ENCODE results near the gene SELENOP. TPM values are rescaled to one million over a fixed set of nuclear protein-coding genes. Genes with fewer than 3 reads are reported as not detected.

The SELENOP gene
- total RNA-seq, 1 experiment from 2014 or later = 153 TPM

DNA sequence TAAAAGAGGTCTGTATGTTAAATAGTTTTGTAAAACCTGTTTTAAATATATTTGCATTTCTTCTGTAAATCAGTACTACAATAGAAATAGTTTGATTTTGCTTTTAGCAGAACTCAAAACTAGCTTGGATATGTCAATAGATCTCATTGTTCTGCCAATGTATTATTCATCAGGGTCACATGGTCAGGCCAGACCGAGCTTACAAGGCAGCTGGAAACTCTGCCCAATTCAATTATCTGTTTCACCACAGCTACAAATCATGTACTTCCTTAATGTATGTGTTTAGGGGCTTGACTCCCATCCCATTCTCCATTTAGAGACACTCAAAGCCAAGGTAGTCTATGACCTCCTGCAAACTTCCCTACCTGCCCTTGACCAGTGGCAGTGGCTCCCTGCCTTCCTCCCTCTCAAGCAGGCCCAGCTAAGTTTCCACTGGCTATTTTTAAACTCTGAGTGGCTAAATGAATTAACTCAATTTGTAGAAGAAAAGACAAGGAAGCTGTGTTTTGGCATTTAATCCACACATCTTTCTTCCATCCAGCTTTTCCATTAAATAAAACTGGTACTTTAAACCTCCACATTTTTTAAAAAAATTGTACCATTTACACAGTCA, 46.4 kb upstream of the SELENOP start:
- H3K4me1 ChIP-seq = peaks cover 29% of the 10 kb centered on the region
- peaks cover 14% of the 10 kb centered on the region for H3K4me1 Mint-ChIP-seq (ENCODE audit: low read depth, unreplicated experiment)
- no peak overlapping the region for H3K4me3 Mint-ChIP-seq (ENCODE audit: unreplicated experiment)
- no peak for DNase-seq
- no peaks in the 10 kb centered on the region for H3K36me3 ChIP-seq (ENCODE audit: control insufficient read depth, insufficient read depth, low read length)
- H3K9me3 Mint-ChIP-seq (ENCODE audit: unreplicated experiment) = peaks cover 25% of the 10 kb centered on the region
- H3K36me3 Mint-ChIP-seq (ENCODE audit: insufficient read depth, unreplicated experiment) = no peaks in the 10 kb centered on the region
- no peak overlapping the region for H3K27ac Mint-ChIP-seq (ENCODE audit: unreplicated experiment)
- no TSS peak for BruUV-seq (replicated peaks)
- peaks cover 7% of the 10 kb centered on the region; the same call in 1 of the 2 replicates for H3K9me3 ChIP-seq
- POLR2A ChIA-PET = no interaction called here
- intact Hi-C loops (cut with micrococcal nuclease; ENCODE audit: unreplicated experiment) = no loop called here
- H3K4me3 ChIP-seq (ENCODE audit: low read depth, low read length) = no peak overlapping the region
- no peaks in the 10 kb centered on the region for H3K27me3 ChIP-seq (replicated peaks; ENCODE audit: control insufficient read depth, insufficient read depth, low read length)
- CTCF ChIA-PET = no interaction called here
- H3K27me3 Mint-ChIP-seq (ENCODE audit: insufficient read depth, unreplicated experiment) = no peaks in the 10 kb centered on the region
- TF ChIP-seq, protein P1, sequence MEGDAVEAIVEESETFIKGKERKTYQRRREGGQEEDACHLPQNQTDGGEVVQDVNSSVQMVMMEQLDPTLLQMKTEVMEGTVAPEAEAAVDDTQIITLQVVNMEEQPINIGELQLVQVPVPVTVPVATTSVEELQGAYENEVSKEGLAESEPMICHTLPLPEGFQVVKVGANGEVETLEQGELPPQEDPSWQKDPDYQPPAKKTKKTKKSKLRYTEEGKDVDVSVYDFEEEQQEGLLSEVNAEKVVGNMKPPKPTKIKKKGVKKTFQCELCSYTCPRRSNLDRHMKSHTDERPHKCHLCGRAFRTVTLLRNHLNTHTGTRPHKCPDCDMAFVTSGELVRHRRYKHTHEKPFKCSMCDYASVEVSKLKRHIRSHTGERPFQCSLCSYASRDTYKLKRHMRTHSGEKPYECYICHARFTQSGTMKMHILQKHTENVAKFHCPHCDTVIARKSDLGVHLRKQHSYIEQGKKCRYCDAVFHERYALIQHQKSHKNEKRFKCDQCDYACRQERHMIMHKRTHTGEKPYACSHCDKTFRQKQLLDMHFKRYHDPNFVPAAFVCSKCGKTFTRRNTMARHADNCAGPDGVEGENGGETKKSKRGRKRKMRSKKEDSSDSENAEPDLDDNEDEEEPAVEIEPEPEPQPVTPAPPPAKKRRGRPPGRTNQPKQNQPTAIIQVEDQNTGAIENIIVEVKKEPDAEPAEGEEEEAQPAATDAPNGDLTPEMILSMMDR (IDR thresholded peaks at IDR 0.05; ENCODE audit: insufficient read depth in 1 of 2, low read depth in 1 of 2, low read length in 1 of 2, severe bottlenecking in 1 of 2, unreplicated experiment in 1 of 2) = no peak

DNA sequence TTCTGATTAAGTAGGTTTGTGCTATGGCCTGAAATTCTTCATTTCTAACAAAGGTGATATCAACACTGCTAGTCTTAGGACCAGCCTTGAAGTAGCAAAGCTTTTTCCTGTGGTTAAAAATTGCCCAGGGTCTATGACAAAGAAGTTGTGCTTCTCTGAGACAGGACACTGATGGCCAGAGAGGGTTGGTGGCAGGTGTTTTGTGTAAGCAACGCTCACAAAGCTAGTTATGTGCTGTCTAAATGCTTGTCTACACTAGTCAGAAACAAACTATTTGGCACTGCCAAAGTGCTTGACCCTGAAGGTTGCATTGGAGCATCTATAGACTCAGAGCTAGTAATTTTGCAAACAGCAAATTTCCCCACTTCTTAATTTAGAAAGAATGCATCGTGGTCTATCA, 44.1 kb upstream of the SELENOP start:
- H3K4me1 ChIP-seq = peaks cover 39% of the 10 kb centered on the region
- intact Hi-C loops (cut with micrococcal nuclease; ENCODE audit: unreplicated experiment) = loop anchor here (1.0 to 2.0 kb wide), 3 partner anchors 19 to 44 kb away; no protein-coding TSS in a partner anchor
- no peaks in the 10 kb centered on the region for H3K27me3 Mint-ChIP-seq (ENCODE audit: insufficient read depth, unreplicated experiment)
- no peak overlapping the region for H3K27ac Mint-ChIP-seq (ENCODE audit: unreplicated experiment)
- CTCF ChIA-PET = interaction anchor here (1.0 kb wide), 1 partner anchor 34 kb away, joined by 3 read pairs; no protein-coding TSS in a partner anchor
- H3K4me1 Mint-ChIP-seq (ENCODE audit: low read depth, unreplicated experiment) = peaks cover 20% of the 10 kb centered on the region
- H3K9me3 ChIP-seq = peaks cover 5% of the 10 kb centered on the region; the same call in 1 of the 2 replicates
- H3K4me3 ChIP-seq (ENCODE audit: low read depth, low read length) = no peak overlapping the region
- H3K36me3 Mint-ChIP-seq (ENCODE audit: insufficient read depth, unreplicated experiment) = no peaks in the 10 kb centered on the region
- no peaks in the 10 kb centered on the region for H3K27me3 ChIP-seq (replicated peaks; ENCODE audit: control insufficient read depth, insufficient read depth, low read length)
- TF ChIP-seq, protein P1 (IDR thresholded peaks at IDR 0.05; ENCODE audit: insufficient read depth in 1 of 2, low read depth in 1 of 2, low read length in 1 of 2, severe bottlenecking in 1 of 2, unreplicated experiment in 1 of 2) = no peak
- peaks cover 15% of the 10 kb centered on the region for H3K9me3 Mint-ChIP-seq (ENCODE audit: unreplicated experiment)
- POLR2A ChIA-PET = interaction anchor here (0.5 to 1.2 kb wide), 2 partner anchors 34 to 265 kb away, joined by 3 read pairs; partner anchors contain the start of gene ZNF131
- H3K4me3 Mint-ChIP-seq (ENCODE audit: unreplicated experiment) = no peak overlapping the region
- BruUV-seq (replicated peaks) = no TSS peak
- no peaks in the 10 kb centered on the region for H3K36me3 ChIP-seq (ENCODE audit: control insufficient read depth, insufficient read depth, low read length)
- DNase-seq = no peak

DNA sequence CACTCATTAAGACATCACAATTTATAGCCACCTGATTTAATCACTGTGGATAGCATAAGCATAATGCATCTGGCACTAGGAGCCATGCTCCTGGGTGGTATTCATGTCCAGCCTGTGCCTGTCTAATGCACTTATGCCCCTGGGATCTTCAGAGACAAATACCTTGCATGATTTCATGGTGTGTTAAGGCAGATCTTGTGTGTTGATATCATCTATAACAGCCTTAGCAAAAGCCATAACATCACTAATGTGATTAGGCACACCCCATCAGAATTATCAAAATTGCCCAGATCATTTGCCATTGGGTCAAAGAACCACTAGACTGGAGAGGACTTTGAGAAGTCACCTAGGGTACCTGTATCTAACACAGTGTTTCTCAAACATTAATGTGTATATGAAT, 43.7 kb upstream of the SELENOP start:
- H3K4me3 ChIP-seq (ENCODE audit: low read depth, low read length) = no peak overlapping the region
- Mint-ChIP-seq H3K27me3 (ENCODE audit: insufficient read depth, unreplicated experiment) (no peaks in the 10 kb centered on the region), H3K36me3 (ENCODE audit: insufficient read depth, unreplicated experiment) (no peaks in the 10 kb centered on the region), H3K4me1 (ENCODE audit: low read depth, unreplicated experiment) (peaks cover 20% of the 10 kb centered on the region), H3K4me3 (ENCODE audit: unreplicated experiment) (no peak overlapping the region), H3K9me3 (ENCODE audit: unreplicated experiment) (peaks cover 11% of the 10 kb centered on the region), H3K27ac (ENCODE audit: unreplicated experiment) (peak overlapping the region; percentile 51)
- intact Hi-C loops (cut with micrococcal nuclease; ENCODE audit: unreplicated experiment) = loop anchor here (1.0 to 2.0 kb wide), 3 partner anchors 19 to 43 kb away; no protein-coding TSS in a partner anchor
- POLR2A ChIA-PET = interaction anchor here (0.5 to 1.2 kb wide), 2 partner anchors 34 to 266 kb away, joined by 3 read pairs; partner anchors contain the start of gene ZNF131
- no peak for DNase-seq
- TF ChIP-seq, protein P1 (IDR thresholded peaks at IDR 0.05; ENCODE audit: insufficient read depth in 1 of 2, low read depth in 1 of 2, low read length in 1 of 2, severe bottlenecking in 1 of 2, unreplicated experiment in 1 of 2) = no peak
- CTCF ChIA-PET = interaction anchor here (1.0 to 1.2 kb wide), 2 partner anchors 23 to 34 kb away, joined by 3 to 4 read pairs; no protein-coding TSS in a partner anchor
- no TSS peak for BruUV-seq (replicated peaks)
- H3K27me3 ChIP-seq (replicated peaks; ENCODE audit: control insufficient read depth, insufficient read depth, low read length) = no peaks in the 10 kb centered on the region
- peaks cover 39% of the 10 kb centered on the region for H3K4me1 ChIP-seq
- H3K36me3 ChIP-seq (ENCODE audit: control insufficient read depth, insufficient read depth, low read length) = no peaks in the 10 kb centered on the region
- 0 out of 2 replicates have a peak, but pooled peaks cover under 1% of the 10 kb centered on the region for H3K9me3 ChIP-seq
